GM12801 (cell line): ENCODE data around the gene MOB4.

ENCODE experiments used
- TF ChIP-seq, protein P1 (sequence below): IDR thresholded peaks from one replicate; pipeline ENCODE4 v1.5.1; 2011; ENCODE audit warnings: control low read depth; ENCODE audit not compliant: insufficient read length; ENCODE audit errors: extremely low read depth

The MOB4 gene

DNA sequence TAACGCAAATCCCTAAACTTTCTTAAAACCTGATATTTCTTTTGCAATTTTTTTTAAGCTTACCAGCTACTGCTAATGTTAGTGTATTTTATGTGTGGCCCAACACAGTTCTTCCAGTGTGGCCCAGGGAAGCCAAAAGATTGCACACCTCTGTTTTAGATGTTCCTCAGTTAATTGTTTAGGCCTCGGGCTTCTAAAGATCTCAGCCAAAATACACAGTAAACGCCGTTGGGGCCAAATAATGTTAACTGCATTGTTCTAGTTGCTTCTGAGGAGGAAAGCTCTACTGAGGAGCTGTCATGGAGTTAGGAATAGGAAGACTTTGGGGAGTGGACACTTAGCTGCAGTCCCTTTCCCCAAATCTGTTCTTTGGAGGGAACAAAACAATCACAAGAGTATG lies 13.7 kb upstream of the MOB4 start:
- TF ChIP-seq, protein P1, sequence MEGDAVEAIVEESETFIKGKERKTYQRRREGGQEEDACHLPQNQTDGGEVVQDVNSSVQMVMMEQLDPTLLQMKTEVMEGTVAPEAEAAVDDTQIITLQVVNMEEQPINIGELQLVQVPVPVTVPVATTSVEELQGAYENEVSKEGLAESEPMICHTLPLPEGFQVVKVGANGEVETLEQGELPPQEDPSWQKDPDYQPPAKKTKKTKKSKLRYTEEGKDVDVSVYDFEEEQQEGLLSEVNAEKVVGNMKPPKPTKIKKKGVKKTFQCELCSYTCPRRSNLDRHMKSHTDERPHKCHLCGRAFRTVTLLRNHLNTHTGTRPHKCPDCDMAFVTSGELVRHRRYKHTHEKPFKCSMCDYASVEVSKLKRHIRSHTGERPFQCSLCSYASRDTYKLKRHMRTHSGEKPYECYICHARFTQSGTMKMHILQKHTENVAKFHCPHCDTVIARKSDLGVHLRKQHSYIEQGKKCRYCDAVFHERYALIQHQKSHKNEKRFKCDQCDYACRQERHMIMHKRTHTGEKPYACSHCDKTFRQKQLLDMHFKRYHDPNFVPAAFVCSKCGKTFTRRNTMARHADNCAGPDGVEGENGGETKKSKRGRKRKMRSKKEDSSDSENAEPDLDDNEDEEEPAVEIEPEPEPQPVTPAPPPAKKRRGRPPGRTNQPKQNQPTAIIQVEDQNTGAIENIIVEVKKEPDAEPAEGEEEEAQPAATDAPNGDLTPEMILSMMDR, result no peak

DNA sequence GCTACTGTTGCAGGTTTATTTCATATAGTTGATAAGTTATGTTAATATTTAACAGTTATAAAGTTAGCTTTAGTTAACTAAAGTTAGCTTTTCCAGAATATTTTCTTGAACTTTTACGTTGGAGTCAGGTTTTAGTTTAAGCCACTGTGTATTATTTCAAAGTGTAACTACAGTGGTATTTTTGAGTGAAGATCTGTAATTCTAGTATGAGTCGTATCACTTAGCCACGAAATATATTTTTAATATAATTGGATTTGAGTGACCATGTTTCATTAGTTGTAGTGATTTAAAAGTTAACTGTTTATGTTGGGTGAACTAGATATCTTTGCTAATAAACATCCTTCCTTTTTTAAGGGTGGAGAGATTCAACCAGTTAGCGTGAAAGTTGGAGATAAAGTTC lies 13.2 kb upstream of the MOB4 start:
- TF ChIP-seq, protein P1, result no peak

DNA sequence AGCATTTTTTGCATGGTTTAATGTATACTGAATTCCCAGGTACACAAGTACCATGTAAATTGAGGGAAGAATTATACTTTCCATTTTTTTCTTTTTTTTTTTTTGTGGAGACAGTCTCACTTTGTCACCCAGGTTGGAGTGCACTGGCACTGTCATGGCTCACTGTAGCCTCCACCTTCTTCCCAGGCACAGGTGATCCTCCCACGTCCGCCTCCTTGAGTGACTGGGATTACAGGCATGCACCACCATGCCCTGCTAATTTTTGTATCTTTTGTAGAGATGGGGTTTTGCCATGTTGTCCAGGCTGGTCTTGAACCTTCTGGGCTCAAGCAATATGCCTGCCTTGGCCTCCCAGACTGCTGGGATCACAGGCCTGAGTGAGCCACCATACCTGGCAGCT lies 11.9 kb upstream of the MOB4 start:
- TF ChIP-seq, protein P1, result no peak

DNA sequence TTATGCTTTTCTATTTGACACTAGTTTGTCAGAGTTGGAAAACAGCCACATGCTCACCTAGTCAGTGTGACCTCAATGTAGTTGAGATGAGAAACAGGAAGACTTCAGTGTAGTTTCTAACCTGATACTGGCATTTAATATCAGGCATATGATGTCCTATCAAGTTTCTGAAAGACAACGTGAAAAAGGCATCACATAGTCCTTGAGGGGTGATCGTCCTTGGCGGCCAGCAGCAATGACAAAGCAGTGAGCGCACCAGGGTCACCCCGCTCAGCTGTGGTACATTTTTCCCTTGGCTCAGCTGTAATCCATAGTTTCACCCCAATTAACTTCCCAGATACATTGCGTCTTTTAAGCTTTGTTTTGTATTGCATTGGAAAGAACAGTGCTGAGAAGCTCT lies 11.4 kb upstream of the MOB4 start:
- TF ChIP-seq, protein P1, result no peak

DNA sequence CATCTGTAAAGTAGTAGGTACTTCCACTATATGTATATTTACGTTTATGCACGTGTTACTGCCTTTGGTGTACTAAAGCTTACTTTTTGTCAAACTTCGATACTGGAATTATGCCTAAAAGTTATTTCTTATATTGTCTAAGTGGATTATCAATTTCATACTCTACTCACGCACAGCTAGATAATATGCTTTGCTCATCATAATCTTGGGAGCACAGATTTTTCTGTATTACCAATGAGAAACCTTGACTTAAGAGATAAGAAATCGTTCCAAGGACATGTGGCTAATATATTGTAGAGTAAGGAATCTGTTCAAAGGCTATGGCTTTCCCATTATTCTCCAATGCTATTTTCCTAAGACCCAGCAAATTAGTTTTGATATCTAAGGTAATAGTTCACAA lies 9.2 kb upstream of the MOB4 start:
- TF ChIP-seq, protein P1, result no peak

DNA sequence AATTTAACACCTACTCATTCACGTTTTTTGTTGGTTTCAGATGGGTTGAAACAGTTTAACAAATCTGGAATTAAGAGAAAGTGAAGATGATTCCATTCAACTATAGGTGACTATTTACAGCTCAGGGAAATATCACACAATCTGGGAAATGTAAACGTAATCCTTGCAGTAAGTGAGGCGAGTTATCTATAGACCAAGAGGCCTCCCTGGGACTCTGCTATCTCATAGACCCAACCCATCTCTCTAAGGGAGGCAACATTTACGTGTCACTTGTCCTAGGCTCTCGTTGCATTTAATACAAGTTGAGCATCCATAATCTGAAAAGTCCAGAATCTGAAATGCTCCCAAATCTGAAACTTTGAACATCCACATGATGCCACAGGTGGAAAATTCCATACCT lies 2.0 kb upstream of the MOB4 start:
- TF ChIP-seq, protein P1, result no peak

DNA sequence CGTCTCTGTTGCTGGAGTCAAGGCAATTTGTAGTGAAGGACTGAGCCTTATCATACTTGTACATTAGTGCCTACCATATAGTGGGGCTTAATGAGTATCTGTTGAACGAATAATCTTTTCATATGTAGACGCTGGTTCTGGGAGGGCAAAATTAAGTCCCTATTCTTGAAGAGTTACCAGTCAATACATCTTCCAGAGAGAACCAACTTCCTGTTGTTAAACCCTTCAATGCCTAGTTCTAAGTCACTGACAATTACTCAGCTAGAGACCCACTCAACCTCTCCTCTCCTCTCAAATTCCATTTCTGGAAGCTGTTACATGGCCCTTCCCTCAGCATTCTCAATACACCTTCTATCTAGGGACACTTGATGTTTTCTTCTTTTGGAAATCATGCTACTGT lies 1.1 kb upstream of the MOB4 start:
- TF ChIP-seq, protein P1, result no peak

DNA sequence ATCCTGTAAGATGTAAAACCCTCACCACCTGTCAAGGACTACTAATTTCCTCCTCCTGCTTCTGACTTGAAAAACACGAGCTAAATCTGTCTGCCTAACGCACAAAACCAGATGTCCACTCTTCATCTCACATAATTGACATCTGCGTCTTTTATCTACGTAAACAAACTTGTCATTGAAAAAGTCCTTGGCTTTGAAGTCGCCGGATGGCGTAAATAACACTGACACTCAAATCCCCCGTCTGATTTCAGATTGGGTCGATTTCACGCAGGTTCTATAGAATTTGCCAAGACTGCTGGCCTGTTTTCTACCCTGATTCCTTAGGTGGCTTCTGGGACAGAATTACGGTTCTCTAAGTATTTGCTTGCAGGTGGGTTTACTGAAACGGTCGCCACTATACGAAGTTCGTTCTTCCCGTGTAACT lies 539 bp upstream of the MOB4 start:
- TF ChIP-seq, protein P1, result no peak
